AG09319 (cell line): ENCODE data around the gene NCOA1.

Experiments used
- DNase-seq: peaks from one replicate; pipeline ENCODE4 v3.0.0-alpha.2; 2010; ENCODE audit warnings: low read depth; ENCODE audit errors: extremely low read depth
- TF ChIP-seq, protein P1 (sequence below): IDR thresholded peaks from 2 replicates; pipeline ENCODE4 v1.5.1; 2011; ENCODE audit warnings: low read depth, mild to moderate bottlenecking, inconsistent platforms, low read length, moderate library complexity

Gene NCOA1

DNA sequence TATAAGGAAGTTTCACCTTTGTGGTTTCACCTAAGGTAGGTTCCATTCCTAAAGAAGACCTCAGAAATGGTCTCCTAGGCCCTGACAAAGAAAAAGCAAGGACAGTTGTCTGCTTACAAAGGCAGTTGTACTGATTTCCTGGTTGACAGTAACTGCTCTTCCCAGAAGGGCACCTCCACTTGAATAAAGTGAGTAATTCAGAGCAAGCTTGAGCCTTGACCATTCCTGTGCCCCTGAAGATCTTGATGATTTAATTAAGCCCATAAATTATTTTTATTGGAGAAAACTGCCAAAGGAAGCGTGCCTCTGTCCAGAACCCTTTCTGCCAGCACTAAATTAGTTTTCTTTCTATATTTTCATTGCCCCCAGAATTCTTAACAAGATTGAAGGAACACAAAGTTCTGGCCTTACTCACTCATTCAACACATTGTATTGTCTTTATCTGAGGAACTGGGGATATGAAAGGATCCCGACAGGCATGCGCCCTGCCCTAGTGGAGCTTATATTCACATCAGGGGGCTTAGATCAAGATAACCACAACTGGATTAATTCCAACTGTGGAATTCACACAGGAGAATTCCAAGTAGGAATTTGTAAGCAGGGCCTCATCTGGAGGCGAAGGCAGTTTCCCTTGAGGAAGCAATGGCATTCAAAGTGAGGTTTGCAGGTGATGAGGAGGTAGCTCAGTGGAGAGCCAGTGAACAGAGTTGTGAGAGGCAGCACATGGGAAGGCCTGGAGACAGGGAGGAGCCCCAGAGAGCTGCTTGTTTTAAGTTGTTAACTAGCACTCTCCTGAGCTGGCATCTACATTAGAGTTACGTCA lies 280.9 kb downstream of the NCOA1 start:
- DNase-seq: no peak
- TF ChIP-seq, protein P1, sequence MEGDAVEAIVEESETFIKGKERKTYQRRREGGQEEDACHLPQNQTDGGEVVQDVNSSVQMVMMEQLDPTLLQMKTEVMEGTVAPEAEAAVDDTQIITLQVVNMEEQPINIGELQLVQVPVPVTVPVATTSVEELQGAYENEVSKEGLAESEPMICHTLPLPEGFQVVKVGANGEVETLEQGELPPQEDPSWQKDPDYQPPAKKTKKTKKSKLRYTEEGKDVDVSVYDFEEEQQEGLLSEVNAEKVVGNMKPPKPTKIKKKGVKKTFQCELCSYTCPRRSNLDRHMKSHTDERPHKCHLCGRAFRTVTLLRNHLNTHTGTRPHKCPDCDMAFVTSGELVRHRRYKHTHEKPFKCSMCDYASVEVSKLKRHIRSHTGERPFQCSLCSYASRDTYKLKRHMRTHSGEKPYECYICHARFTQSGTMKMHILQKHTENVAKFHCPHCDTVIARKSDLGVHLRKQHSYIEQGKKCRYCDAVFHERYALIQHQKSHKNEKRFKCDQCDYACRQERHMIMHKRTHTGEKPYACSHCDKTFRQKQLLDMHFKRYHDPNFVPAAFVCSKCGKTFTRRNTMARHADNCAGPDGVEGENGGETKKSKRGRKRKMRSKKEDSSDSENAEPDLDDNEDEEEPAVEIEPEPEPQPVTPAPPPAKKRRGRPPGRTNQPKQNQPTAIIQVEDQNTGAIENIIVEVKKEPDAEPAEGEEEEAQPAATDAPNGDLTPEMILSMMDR: no peak

GRCh38 chr2:24774373-24774772 lies 283.3 kb downstream of the NCOA1 start:
- DNase-seq: no peak
- TF ChIP-seq, protein P1: no peak

DNA sequence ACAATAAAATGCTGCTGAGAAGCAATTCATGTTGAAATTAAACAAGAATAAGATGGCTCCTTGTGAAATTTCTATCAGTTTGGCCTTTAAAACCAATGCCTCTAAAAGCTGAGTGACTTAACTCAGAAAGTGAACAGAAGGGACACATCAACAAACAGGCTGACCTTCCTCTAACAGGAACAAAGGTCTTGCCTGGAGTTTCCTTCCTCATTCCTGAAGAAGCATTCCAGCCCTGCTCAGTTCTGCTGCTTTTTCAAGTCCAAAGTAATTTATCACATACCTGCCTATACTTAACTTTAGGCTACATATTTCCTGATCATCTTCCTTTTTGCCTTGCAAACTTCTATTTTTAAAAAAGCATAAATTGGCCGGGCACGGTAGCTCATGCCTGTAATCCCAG lies 288.1 kb downstream of the NCOA1 start:
- no peak for DNase-seq
- TF ChIP-seq, protein P1: no peak

GRCh38 chr2:24783641-24784040 lies 292.6 kb downstream of the NCOA1 start:
- DNase-seq: no peak

DNA sequence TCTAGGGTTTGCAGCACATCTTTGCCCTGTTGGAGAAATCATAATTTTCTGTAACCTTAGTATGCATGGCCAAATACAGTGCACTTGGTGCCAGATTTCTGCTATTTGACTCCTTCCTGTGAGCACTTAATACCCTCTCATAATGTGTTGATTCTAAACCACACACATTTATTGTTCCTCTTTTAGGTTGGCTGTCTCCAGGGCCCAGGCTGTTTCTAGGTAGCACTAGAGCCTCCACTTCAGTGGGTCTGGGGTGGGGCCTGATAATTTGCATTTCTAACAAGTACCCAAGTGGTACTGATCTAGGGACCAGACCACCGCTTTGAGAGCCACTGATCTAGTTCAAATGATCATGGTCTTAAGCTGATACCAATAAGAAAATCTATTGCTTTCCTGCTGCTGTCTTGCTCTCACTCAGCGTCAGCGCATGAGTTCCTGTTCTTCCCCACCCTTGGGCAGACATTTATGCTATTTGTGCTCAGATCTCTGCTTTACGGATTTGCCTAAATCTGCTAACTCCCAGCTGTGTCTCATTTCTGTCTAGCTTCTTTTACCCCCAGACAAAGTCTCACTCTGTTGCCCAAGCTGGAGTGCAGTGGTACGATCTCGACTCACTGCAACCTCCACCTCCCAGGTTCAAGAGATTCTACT lies 294.7 kb downstream of the NCOA1 start:
- TF ChIP-seq, protein P1: no peak
- no peak for DNase-seq

More at GRCh38 chr2:24783641-24784040, 292.6 kb downstream of the NCOA1 start:
- TF ChIP-seq, protein P1: no peak

DNA sequence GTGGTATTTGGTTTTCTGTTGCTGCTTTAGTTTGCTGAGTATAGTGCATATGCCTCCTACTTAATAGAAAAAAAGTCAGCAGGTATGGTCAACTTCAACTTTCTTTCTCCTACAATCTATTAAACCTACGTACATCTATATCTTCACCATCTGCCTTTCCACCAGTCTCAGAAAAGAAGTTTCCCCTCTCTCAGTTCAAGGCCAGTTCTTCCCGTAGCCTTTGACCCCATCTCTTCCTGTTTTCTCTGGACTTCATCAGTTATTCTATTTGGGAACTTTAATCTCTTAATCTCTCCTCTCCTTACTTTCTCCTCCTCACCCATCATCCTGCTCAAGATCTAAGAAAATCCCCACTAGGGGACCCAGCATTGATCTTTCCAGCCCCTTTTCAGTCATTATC lies 296.5 kb downstream of the NCOA1 start:
- TF ChIP-seq, protein P1: no peak
- DNase-seq: no peak

DNA sequence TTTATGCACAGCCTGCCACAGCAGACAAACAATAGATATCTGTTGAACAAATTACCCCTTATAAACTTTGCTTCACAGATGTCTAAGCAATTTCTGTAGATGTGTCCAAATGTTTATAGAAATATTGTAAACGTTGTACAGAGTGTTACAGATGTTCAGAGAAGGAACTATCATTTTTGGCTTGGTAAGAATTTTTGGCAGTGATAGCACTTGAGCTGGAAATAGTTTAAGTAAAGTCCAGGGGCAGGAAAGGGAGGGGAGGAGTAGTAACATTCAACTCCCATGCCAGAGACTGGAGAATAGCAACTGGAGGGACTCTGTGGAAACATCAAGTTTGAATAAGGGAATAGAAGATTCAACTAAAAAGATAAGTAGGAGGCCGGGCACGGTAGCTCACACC lies 297.8 kb downstream of the NCOA1 start:
- no peak for DNase-seq
- TF ChIP-seq, protein P1: no peak
